Upper lobe of left lung (tissue), 6 donors: ENCODE measurements around the gene ZKSCAN1. TPM values are rescaled to one million over a fixed set of nuclear protein-coding genes. Genes with fewer than 3 reads are reported as not detected.

Experiments
- ATAC-seq, 2 donors: fragments of 200-7000 bp; cut with Tn5 transposase; one replicate each; pipeline ENCODE4 v1.9.1; 2022; ENCODE audit warnings: mild to moderate bottlenecking in 2 of 2, moderate library complexity in 2 of 2; ENCODE audit not compliant: low FRiP score in 2 of 2
- DNase-seq, 2 donors: peaks; one replicate each; pipeline ENCODE4 v3.0.0-alpha.2; 2019 to 2020
- H3K27ac ChIP-seq, 4 donors: fragments of 200-600 bp; sonication (generic); one replicate each; pipeline ENCODE4 v1.5.1; 2016 to 2019
- H3K27me3 ChIP-seq, 4 donors: fragments of 200-600 bp; sonication (generic); one replicate each; pipeline ENCODE4 v1.5.1; 2017 to 2019
- H3K36me3 ChIP-seq, 4 donors: fragments of 200-600 bp; sonication (generic); one replicate each; pipeline ENCODE4 v1.5.1; 2016 to 2019
- H3K4me1 ChIP-seq, 4 donors: fragments of 200-600 bp; sonication (generic); one replicate each; pipeline ENCODE4 v1.5.1; 2018 to 2019
- H3K4me3 ChIP-seq, 4 donors: fragments of 200-600 bp; sonication (generic); one replicate each; pipeline ENCODE4 v1.5.1; 2017 to 2019; ENCODE audit warnings: mild to moderate bottlenecking in 2 of 4, moderate library complexity in 1 of 4
- H3K9me3 ChIP-seq, 4 donors: fragments of 200-600 bp; sonication (generic); one replicate each; pipeline ENCODE4 v1.5.1; 2018 to 2019
- CTCF ChIP-seq, 6 experiments: fragments of 450-650 bp in 4 of 6; fragments of 200-600 bp in 2 of 6; sonication (generic) in 2 of 6; IDR thresholded peaks; one replicate each; pipeline ENCODE4 v1.5.1; 2016 to 2019; ENCODE audit warnings: antibody characterized with exemption in 6 of 6
- EP300 ChIP-seq, 4 donors: sonication (generic); formaldehyde crosslinking; IDR thresholded peaks; one replicate each; pipeline ENCODE4 v1.5.1; 2017; ENCODE audit warnings: antibody characterized with exemption in 4 of 4, control low read depth in 2 of 4
- POLR2A ChIP-seq, 4 donors: fragments of 450-650 bp; IDR thresholded peaks; one replicate each; pipeline ENCODE4 v1.5.1; 2016 to 2017; ENCODE audit warnings: antibody characterized with exemption in 4 of 4, mild to moderate bottlenecking in 2 of 4
- POLR2AphosphoS5 ChIP-seq, 2 donors: sonication (generic); formaldehyde crosslinking; IDR thresholded peaks; one replicate each; pipeline ENCODE4 v1.5.1; 2017; ENCODE audit warnings: antibody characterized with exemption in 2 of 2
- WGBS, 2 donors: methylation state at CpG; one replicate each; pipeline ENCODE4 v1.1.5; 2017 to 2018; 5-methylcytosine and 5-hydroxymethylcytosine counted together
- total RNA-seq, 6 donors: library from RNA; depleted of rRNA in 4 of 6; stranded (reverse); fragments of >200 nt in 4 of 6; gene quantifications; one replicate each; pipeline versions ENCODE4 v1.1.0 to v1.2.1, GENCODE V29; 2016 to 2021
- donor health status: DM: no; HTN: no; CAD: no; lungs with moderate emphysema.
- donor health status: DM: no; HTN: yes; CAD: no; lungs with severe emphysema.

Gene ZKSCAN1
- total RNA-seq, 6 donors from 2014 or later, result 19.3 to 50.4 (median 36.9) TPM

- peaks cover 57 to 98% (median 78%) of the 10 kb centered on the region in 4 donors for H3K36me3 ChIP-seq
- peaks cover 0 to 14% (median 5%) of the 10 kb centered on the region in 4 donors for H3K4me1 ChIP-seq
- WGBS, 2 donors, result 95% methylated on average over 7 of the region's 7 CpGs
- H3K9me3 ChIP-seq, result peaks cover 22 to 28% (median 27%) of the 10 kb centered on the region in 4 donors
- no peak for TF ChIP-seq POLR2AphosphoS5 (IDR thresholded peaks at IDR 0.05)
- no peak for TF ChIP-seq POLR2A (IDR thresholded peaks at IDR 0.05)
- TF ChIP-seq CTCF (IDR thresholded peaks at IDR 0.05), result no peak
- no peak for TF ChIP-seq EP300 (IDR thresholded peaks at IDR 0.05)
- ATAC-seq (no peak), DNase-seq (no peak)
- H3K27ac ChIP-seq, result no peak overlapping the region
- no peak overlapping the region for H3K4me3 ChIP-seq
- no peaks in the 10 kb centered on the region for H3K27me3 ChIP-seq
These were observed 59.4 kb downstream of the ZKSCAN1 start for GRCh38 chr7:100074841-100075240.

- no peak overlapping the region for H3K4me3 ChIP-seq
- no peaks in the 10 kb centered on the region for H3K27me3 ChIP-seq
- DNase-seq (no peak), ATAC-seq (no peak)
- peaks cover 57 to 94% (median 72%) of the 10 kb centered on the region in 4 donors for H3K36me3 ChIP-seq
- WGBS, 2 donors, result 93 to 94% methylated on average over 5 to 6 of the region's 6 CpGs
- peaks cover 18 to 26% (median 24%) of the 10 kb centered on the region in 4 donors for H3K9me3 ChIP-seq
- TF ChIP-seq CTCF (IDR thresholded peaks at IDR 0.05) (no peak), POLR2AphosphoS5 (IDR thresholded peaks at IDR 0.05) (no peak), EP300 (IDR thresholded peaks at IDR 0.05) (no peak)
- H3K4me1 ChIP-seq, result peaks cover 3 to 20% (median 11%) of the 10 kb centered on the region in 4 donors
- no peak overlapping the region for H3K27ac ChIP-seq
These were observed 60.0 kb downstream of the ZKSCAN1 start for GRCh38 chr7:100075418-100075817.

GRCh38 chr7:100077205-100077604, 61.8 kb downstream of the ZKSCAN1 start:
- H3K36me3 ChIP-seq, result peaks cover 40 to 76% (median 54%) of the 10 kb centered on the region in 4 donors

DNA sequence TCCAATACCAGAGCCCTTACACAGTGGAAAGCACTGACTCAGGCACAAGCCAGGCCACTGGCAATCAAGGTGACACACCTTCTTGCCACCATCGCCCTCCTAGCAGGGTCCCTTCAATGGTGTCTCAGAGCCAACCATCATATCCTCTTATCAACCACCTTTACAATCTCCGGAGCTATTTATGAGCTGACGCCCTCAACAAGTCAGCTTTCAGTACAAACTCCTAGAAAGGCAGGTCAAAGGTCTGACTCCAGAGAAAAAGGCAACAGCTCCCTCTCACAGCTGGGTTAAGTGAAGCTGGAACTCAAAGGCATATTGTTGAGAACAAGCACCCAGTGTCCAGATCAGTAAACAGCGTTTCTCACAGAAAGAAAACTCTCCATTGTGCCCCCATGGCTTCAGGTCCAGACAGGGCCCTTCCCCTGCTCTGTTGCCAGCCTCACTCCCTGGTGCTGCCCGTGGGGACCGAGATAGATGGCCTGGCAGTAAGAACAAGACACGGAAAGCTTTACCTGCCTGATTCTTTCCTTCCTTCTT, 63.7 kb downstream of the ZKSCAN1 start:
- Histone ChIP-seq H3K4me3 (no peak overlapping the region), H3K36me3 (peaks cover 21 to 57% (median 35%) of the 10 kb centered on the region in 4 donors), H3K27me3 (no peaks in the 10 kb centered on the region), H3K4me1 (peaks cover 19 to 39% (median 24%) of the 10 kb centered on the region in 4 donors), H3K9me3 (no peaks in the 10 kb centered on the region), H3K27ac (no peak overlapping the region)
- TF ChIP-seq POLR2AphosphoS5 (IDR thresholded peaks at IDR 0.05) (no peak), POLR2A (IDR thresholded peaks at IDR 0.05) (no peak), CTCF (IDR thresholded peaks at IDR 0.05) (no peak), EP300 (IDR thresholded peaks at IDR 0.05) (no peak)
- no peak for ATAC-seq
- DNase-seq, result no peak
- WGBS, 2 donors, result 77 to 84% methylated on average over 7 of the region's 7 CpGs

More at GRCh38 chr7:100077205-100077604, 61.8 kb downstream of the ZKSCAN1 start:
- DNase-seq (no peak), ATAC-seq (no peak)
- H3K27ac ChIP-seq, result no peak overlapping the region
- no peak overlapping the region for H3K4me3 ChIP-seq
- H3K9me3 ChIP-seq, result peaks cover 1 to 8% (median 6%) of the 10 kb centered on the region in 4 donors
- TF ChIP-seq POLR2A (IDR thresholded peaks at IDR 0.05), result no peak
- no peak for TF ChIP-seq POLR2AphosphoS5 (IDR thresholded peaks at IDR 0.05)
- no peak for TF ChIP-seq EP300 (IDR thresholded peaks at IDR 0.05)
- no peak for TF ChIP-seq CTCF (IDR thresholded peaks at IDR 0.05)
- H3K4me1 ChIP-seq, result peaks cover 12 to 32% (median 18%) of the 10 kb centered on the region in 4 donors
- H3K27me3 ChIP-seq, result no peaks in the 10 kb centered on the region
- WGBS, 2 donors, result 96 to 99% methylated on average over 4 of the region's 4 CpGs
